GM12874 (cell line): ENCODE data around the gene BMPER.

ENCODE experiments used
- CTCF ChIP-seq: IDR thresholded peaks from 2 replicates; pipeline ENCODE4 v1.5.1; 2011; ENCODE audit warnings: low read depth, mild to moderate bottlenecking, control low read depth, low read length, moderate library complexity; ENCODE audit not compliant: insufficient read depth

Gene BMPER

GRCh38 chr7:33928986-33929385, 23.6 kb downstream of the BMPER start:
- no peak for TF ChIP-seq CTCF

GRCh38 chr7:33932221-33932620, 26.9 kb downstream of the BMPER start:
- TF ChIP-seq CTCF = no peak

GRCh38 chr7:33932832-33933468, 27.6 kb downstream of the BMPER start:
- TF ChIP-seq CTCF = peak; percentile 93

GRCh38 chr7:33933611-33934281, 28.4 kb downstream of the BMPER start:
- no peak for TF ChIP-seq CTCF

GRCh38 chr7:33934391-33934790, 29.1 kb downstream of the BMPER start:
- TF ChIP-seq CTCF = no peak

GRCh38 chr7:33936503-33936902, 31.2 kb downstream of the BMPER start:
- no peak for TF ChIP-seq CTCF

GRCh38 chr7:33937871-33938270, 32.5 kb downstream of the BMPER start:
- TF ChIP-seq CTCF = no peak
